Naive B cell (primary cell): ENCODE results near the gene LINGO3. TPM values are rescaled to one million over a fixed set of nuclear protein-coding genes. Genes with fewer than 3 reads are reported as not detected.

Source experiments
- ATAC-seq, 2 donors: fragments of 150-1000 bp; cut with Tn5 transposase; 2 replicates each; pipeline ENCODE4 v1.10.0; 2021; ENCODE audit warnings: low read depth in 2 of 2, mild to moderate bottlenecking in 2 of 2, moderate library complexity in 2 of 2
- DNase-seq: peaks from one replicate; pipeline ENCODE4 v3.0.0; 2022
- H3K27ac Mint-ChIP-seq, 6 donors: one replicate each; pipeline ENCODE4 v1.8.0; 2020 to 2022; ENCODE audit warnings: mild to moderate bottlenecking in 6 of 6, mixed read lengths in 6 of 6, moderate library complexity in 5 of 6, inconsistent platforms in 2 of 6
- H3K27me3 Mint-ChIP-seq, 3 donors: one replicate each; pipeline ENCODE4 v1.8.0; 2021 to 2022; ENCODE audit warnings: mixed read lengths in 3 of 3, mild to moderate bottlenecking in 1 of 3
- H3K36me3 Mint-ChIP-seq, 2 donors: one replicate each; pipeline ENCODE4 v1.8.0; 2020 to 2022; ENCODE audit warnings: mixed read lengths in 2 of 2, inconsistent platforms in 1 of 2, mild to moderate bottlenecking in 1 of 2
- H3K4me1 Mint-ChIP-seq, 3 donors: one replicate each; pipeline ENCODE4 v1.8.0; 2020 to 2022; ENCODE audit warnings: mixed read lengths in 3 of 3, inconsistent platforms in 1 of 3, mild to moderate bottlenecking in 1 of 3, moderate library complexity in 1 of 3
- H3K4me3 Mint-ChIP-seq, 8 donors: one replicate each; pipeline ENCODE4 v1.8.0; 2020 to 2022; ENCODE audit warnings: mild to moderate bottlenecking in 8 of 8, mixed read lengths in 8 of 8, moderate library complexity in 8 of 8, inconsistent platforms in 2 of 8
- H3K9me3 Mint-ChIP-seq, 7 donors: one replicate each; pipeline ENCODE4 v1.8.0; 2020 to 2022; ENCODE audit warnings: mixed read lengths in 7 of 7, mild to moderate bottlenecking in 5 of 7, inconsistent platforms in 2 of 7, moderate library complexity in 1 of 7
- polyA plus RNA-seq, 6 donors: library from polyadenylated mRNA; unstranded; fragments of 300-500 nt; fragmentation: Illumina TruSeq; gene quantifications; one replicate each; pipeline ENCODE4 v1.2.3, GENCODE V29; 2021; ENCODE audit warnings: low read depth in 6 of 6

Gene LINGO3
- polyA plus RNA-seq, 6 donors from 2014 or later, result 6.4 to 45.0 (median 15.4) TPM

DNA sequence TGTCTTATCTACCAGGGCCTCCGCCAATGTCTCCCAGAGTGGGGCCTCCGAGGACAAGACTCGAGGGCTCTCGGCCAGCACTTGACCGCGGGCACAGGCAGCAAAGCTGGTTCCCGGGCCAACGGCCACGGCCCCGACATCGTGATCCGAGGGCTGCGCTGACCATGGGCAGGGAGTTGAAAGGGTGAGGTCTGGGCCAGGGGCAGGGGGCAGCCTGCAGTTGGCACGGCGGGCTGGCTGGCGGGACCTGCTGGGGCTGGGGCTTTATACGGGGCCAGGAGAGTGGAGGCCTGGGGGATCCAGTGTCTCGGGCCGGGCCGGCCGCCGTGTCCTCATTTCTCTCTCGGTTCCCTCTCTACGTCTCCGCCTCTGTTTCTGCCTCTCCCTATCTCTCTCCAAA lies 9.8 kb upstream of the LINGO3 start:
- ATAC-seq (no peak), DNase-seq (no peak)
- Mint-ChIP-seq H3K27me3 (peaks cover 0 to 5% (median 0%) of the 10 kb centered on the region in 3 donors), H3K4me1 (peaks cover 33 to 62% (median 53%) of the 10 kb centered on the region in 3 donors), H3K4me3 (peak overlapping the region in 4 of 8 donors; percentile 69 to 79 (median 76)), H3K9me3 (peaks cover 0 to 15% (median 9%) of the 10 kb centered on the region in 7 donors), H3K27ac (peak overlapping the region in 4 of 6 donors; percentile 26 to 95 (median 91)), H3K36me3 (peaks cover 0 to 5% of the 10 kb centered on the region in 2 donors)

GRCh38 chr19:2317300-2317699 lies 9.3 kb upstream of the LINGO3 start:
- H3K4me1 Mint-ChIP-seq, result peaks cover 34 to 62% (median 53%) of the 10 kb centered on the region in 3 donors
- H3K9me3 Mint-ChIP-seq, result peaks cover 0 to 15% (median 9%) of the 10 kb centered on the region in 7 donors
- peaks cover 0 to 6% (median 0%) of the 10 kb centered on the region in 3 donors for H3K27me3 Mint-ChIP-seq
- ATAC-seq (no peak), DNase-seq (no peak)
- peak overlapping the region in 4 of 8 donors; percentile 6 to 61 (median 48) for H3K4me3 Mint-ChIP-seq
- H3K36me3 Mint-ChIP-seq, result peaks cover 0 to 5% of the 10 kb centered on the region in 2 donors
- H3K27ac Mint-ChIP-seq, result peak overlapping the region in 4 of 6 donors; percentile 83 to 94 (median 89)

DNA sequence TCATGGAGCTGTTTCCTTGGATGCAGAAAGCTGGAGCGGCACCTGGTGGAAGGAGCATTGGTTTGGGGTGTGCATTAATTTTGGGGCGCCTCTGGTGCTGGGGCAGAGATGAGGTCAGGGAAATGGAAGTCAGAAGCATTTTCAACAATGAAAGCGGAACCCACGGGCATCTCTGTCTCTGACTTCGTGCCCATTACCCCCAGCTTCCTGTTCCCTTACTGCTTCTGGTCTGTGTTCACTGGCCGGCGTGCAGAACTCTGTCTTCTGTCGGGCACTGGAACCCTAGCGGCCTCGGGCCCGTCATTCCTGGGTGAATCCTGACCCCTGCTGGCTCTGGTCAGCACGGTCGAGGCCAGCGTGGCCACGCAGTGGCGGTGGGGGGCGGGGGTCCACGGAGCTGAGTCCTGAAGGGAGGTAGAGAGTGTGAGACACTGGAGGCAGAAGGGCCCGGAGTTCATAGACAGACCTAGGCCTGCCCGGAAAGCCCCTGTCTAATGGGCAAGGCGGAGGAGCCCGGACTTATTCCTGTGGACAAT lies 7.9 kb upstream of the LINGO3 start:
- DNase-seq (peak; percentile 60), ATAC-seq (peak; percentile 78 to 82)
- peaks cover 0 to 6% (median 0%) of the 10 kb centered on the region in 3 donors for H3K27me3 Mint-ChIP-seq
- peak overlapping the region; percentile 5 to 81 (median 77) for H3K4me3 Mint-ChIP-seq
- peaks cover 34 to 62% (median 57%) of the 10 kb centered on the region in 3 donors for H3K4me1 Mint-ChIP-seq
- peaks cover 0 to 5% of the 10 kb centered on the region in 2 donors for H3K36me3 Mint-ChIP-seq
- peaks cover 0 to 15% (median 9%) of the 10 kb centered on the region in 7 donors for H3K9me3 Mint-ChIP-seq
- peak overlapping the region in 5 of 6 donors; percentile 82 to 95 (median 93) for H3K27ac Mint-ChIP-seq

DNA sequence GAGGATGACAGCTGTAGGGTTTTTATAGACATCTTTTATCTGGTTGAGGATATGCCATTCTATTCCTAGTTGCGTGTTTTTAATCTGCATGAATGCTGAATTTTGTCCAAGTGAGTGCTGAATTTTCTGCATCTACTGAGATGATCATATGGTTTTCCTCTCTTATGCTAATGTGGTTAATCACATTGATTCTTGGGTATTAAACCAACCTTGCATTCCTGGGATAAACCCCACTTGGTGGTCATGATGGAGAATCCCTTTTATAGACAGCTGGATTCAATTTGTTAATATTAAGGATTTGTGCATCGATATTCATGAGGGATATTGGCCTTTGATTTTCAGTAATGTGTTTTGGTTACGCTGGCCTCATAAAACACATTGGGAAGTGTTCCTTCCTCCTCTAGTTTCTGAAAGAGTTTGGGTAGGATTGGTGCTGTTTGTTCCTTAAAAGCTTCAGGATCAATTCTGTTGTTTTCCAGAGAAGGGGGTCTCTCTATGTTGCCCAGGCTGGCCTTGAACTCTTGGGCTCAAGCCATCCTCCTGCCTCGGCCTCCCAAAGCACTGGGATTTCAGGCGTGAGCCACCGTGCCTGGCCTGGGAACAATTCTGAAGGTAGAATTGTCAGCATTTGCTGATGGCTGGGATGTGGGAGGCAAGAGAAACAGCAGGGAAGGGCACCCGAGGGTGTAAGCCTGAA lies 7.3 kb upstream of the LINGO3 start:
- Mint-ChIP-seq H3K27me3 (peaks cover 0 to 12% (median 3%) of the 10 kb centered on the region in 3 donors), H3K27ac (peak overlapping the region in 5 of 6 donors; percentile 82 to 95 (median 89)), H3K4me1 (peaks cover 34 to 62% (median 56%) of the 10 kb centered on the region in 3 donors), H3K4me3 (peak overlapping the region in 7 of 8 donors; percentile 5 to 79 (median 77)), H3K9me3 (peaks cover 0 to 15% (median 9%) of the 10 kb centered on the region in 7 donors), H3K36me3 (peaks cover 0 to 5% of the 10 kb centered on the region in 2 donors)
- ATAC-seq (no peak), DNase-seq (no peak)

DNA sequence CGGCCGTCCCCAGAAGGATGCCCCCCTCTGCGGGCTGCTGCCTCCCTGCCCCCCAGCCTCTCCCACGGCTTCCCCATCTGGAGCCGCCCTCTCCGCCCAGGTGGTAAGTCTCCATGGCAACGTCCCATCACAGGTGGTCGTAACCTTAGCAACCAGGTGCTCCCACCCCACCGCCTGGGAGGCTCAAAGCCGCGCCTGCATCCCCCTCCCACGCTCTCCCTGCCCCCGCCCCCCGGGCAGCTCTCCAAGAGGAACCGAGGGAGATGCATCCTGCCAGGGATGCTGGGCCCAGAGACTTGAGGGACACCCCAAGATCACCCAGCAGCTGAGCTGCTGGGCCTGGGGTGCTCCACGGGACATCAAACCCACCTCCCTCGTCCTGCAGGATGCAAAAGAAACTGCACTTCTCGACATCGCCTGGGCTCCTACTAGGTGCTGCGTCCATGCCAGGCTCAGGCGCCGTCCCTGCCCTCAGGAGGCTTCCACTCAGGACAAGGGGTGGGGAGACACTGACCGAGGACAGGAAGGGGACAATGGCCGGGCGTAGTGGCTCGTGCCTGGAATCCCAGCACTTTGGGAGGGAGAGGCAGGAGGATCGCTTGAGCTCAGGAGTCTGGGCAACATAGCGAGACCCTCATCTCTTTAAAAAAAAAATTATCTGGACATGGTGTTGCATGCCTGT lies 5.0 kb upstream of the LINGO3 start:
- no peak for ATAC-seq
- no peak for DNase-seq
- peak overlapping the region in 2 of 6 donors; percentile 58 to 73 for H3K27ac Mint-ChIP-seq
- H3K36me3 Mint-ChIP-seq, result peaks cover 0 to 5% of the 10 kb centered on the region in 2 donors
- peak overlapping the region in 2 of 8 donors; percentile 47 to 56 for H3K4me3 Mint-ChIP-seq
- peaks cover 34 to 54% (median 43%) of the 10 kb centered on the region in 3 donors for H3K4me1 Mint-ChIP-seq
- peaks cover 0 to 15% (median 9%) of the 10 kb centered on the region in 7 donors for H3K9me3 Mint-ChIP-seq
- H3K27me3 Mint-ChIP-seq, result peaks cover 8 to 28% (median 17%) of the 10 kb centered on the region in 3 donors

GRCh38 chr19:2311093-2311492 lies 3.1 kb upstream of the LINGO3 start:
- peaks cover 0 to 15% (median 9%) of the 10 kb centered on the region in 7 donors for H3K9me3 Mint-ChIP-seq
- H3K36me3 Mint-ChIP-seq, result peaks cover 0 to 5% of the 10 kb centered on the region in 2 donors
- H3K4me3 Mint-ChIP-seq, result peak overlapping the region in 1 of 8 donors; percentile 59
- peaks cover 8 to 34% (median 17%) of the 10 kb centered on the region in 3 donors for H3K27me3 Mint-ChIP-seq
- DNase-seq (no peak), ATAC-seq (no peak)
- peaks cover 31 to 46% (median 37%) of the 10 kb centered on the region in 3 donors for H3K4me1 Mint-ChIP-seq
- H3K27ac Mint-ChIP-seq, result peak overlapping the region in 1 of 6 donors; percentile 70

GRCh38 chr19:2309734-2310362 lies 1.9 kb upstream of the LINGO3 start:
- ATAC-seq, result no peak
- H3K27ac Mint-ChIP-seq, result peak overlapping the region in 2 of 6 donors; percentile 74 to 76
- peaks cover 0 to 4% (median 2%) of the 10 kb centered on the region in 7 donors for H3K9me3 Mint-ChIP-seq
- peaks cover 0 to 2% of the 10 kb centered on the region in 2 donors for H3K36me3 Mint-ChIP-seq
- peaks cover 20 to 42% (median 32%) of the 10 kb centered on the region in 3 donors for H3K4me1 Mint-ChIP-seq
- no peak for DNase-seq
- H3K4me3 Mint-ChIP-seq, result peak overlapping the region in 4 of 8 donors; percentile 9 to 83 (median 62)
- peaks cover 8 to 38% (median 17%) of the 10 kb centered on the region in 3 donors for H3K27me3 Mint-ChIP-seq

DNA sequence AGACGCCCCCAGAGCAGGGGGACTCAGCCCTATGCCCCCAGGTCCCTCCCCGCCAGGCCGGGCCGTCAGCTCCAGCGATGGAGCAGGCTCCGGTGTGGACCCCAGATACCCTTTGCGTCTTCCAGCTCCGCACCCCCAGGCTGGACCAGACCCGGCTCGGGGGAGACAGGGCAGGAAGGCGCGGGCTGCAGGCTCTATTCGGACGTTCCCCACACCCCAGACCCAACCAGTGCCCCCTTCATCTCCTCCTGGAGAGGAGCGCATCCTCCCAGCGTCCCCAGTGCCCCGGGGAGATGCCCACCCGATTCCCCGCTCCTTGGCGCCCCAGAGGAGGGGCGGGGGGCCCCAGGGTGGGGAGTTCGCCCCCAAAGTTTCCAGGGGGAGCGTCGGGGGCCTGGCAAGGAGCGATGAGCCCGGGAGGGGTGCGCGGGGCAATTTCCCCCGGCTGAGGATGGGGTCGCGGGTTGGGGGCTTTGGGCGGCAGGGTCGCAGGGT lies 389 bp downstream of the LINGO3 start:
- H3K4me3 Mint-ChIP-seq, result peak overlapping the region in 7 of 8 donors; percentile 32 to 83 (median 47)
- no peaks in the 10 kb centered on the region for H3K36me3 Mint-ChIP-seq
- peaks cover 31 to 52% (median 49%) of the 10 kb centered on the region in 3 donors for H3K4me1 Mint-ChIP-seq
- peak overlapping the region in 1 of 6 donors; percentile 76 for H3K27ac Mint-ChIP-seq
- DNase-seq, result no peak
- peaks cover 8 to 33% (median 17%) of the 10 kb centered on the region in 3 donors for H3K27me3 Mint-ChIP-seq
- peaks cover 0 to 2% (median 0%) of the 10 kb centered on the region in 7 donors for H3K9me3 Mint-ChIP-seq
- no peak for ATAC-seq

GRCh38 chr19:2306971-2307370 lies 983 bp downstream of the LINGO3 start:
- no peak for DNase-seq
- H3K27me3 Mint-ChIP-seq, result peaks cover 8 to 33% (median 17%) of the 10 kb centered on the region in 3 donors
- peak overlapping the region; percentile 35 to 83 (median 53) for H3K4me3 Mint-ChIP-seq
- H3K27ac Mint-ChIP-seq, result peak overlapping the region in 4 of 6 donors; percentile 63 to 88 (median 82)
- no peak for ATAC-seq
- peaks cover 0 to 2% (median 0%) of the 10 kb centered on the region in 7 donors for H3K9me3 Mint-ChIP-seq
- no peaks in the 10 kb centered on the region for H3K36me3 Mint-ChIP-seq
- H3K4me1 Mint-ChIP-seq, result peaks cover 31 to 53% (median 50%) of the 10 kb centered on the region in 3 donors

GRCh38 chr19:2306281-2306806 lies 1.6 kb downstream of the LINGO3 start:
- Mint-ChIP-seq H3K27ac (peak overlapping the region in 5 of 6 donors; percentile 39 to 96 (median 83)), H3K4me3 (peak overlapping the region in 7 of 8 donors; percentile 35 to 83 (median 65)), H3K4me1 (peaks cover 33 to 56% (median 54%) of the 10 kb centered on the region in 3 donors), H3K9me3 (peaks cover 0 to 2% (median 0%) of the 10 kb centered on the region in 7 donors), H3K36me3 (no peaks in the 10 kb centered on the region), H3K27me3 (peaks cover 8 to 33% (median 17%) of the 10 kb centered on the region in 3 donors)
- ATAC-seq, result no peak
- DNase-seq, result no peak

DNA sequence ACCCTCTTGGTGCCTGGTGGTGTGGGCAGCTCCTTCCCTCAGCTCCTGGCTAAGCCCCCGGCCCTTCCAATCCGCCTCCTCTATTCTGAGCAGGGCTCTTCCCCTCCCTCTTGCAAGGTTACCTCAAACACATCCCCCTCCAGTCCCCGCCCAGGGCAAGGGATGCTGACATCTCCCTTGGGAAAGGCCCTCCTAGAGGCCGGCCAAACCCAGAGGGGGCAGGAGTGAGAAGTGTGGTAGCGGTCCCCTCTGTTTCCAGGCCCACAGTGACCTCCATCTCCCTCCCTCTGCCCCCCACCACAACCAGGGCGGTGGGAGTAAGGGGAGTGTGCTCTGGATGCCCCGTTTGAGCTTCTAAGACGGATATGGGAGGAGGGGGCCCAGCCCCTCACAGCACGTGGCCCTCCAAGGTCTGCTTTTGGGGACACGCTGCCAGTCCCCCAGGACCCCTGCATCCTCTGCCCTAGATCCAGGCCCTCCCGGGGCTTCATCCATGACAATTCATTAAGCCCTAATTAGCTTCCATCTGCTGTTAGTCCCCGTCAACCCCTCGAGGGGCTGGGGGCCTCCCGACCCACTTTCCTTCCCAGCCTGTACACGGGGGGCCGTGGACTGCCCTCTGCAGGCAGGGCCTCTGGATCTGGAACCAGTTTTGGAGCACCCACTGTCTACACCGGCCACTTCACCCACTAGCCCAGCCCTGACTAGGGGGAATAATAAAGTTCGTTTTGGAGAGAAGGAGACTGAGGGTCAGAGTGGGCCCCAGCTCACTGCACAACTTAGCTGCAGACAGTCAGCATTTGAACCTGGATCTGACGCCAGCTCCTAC lies 2.3 kb downstream of the LINGO3 start:
- H3K4me1 Mint-ChIP-seq, result peaks cover 39 to 63% (median 61%) of the 10 kb centered on the region in 3 donors
- peak overlapping the region in 3 of 6 donors; percentile 39 to 96 (median 73) for H3K27ac Mint-ChIP-seq
- peaks cover 8 to 31% (median 17%) of the 10 kb centered on the region in 3 donors for H3K27me3 Mint-ChIP-seq
- peak overlapping the region in 6 of 8 donors; percentile 20 to 83 (median 66) for H3K4me3 Mint-ChIP-seq
- ATAC-seq (no peak), DNase-seq (no peak)
- no peaks in the 10 kb centered on the region for H3K36me3 Mint-ChIP-seq
- H3K9me3 Mint-ChIP-seq, result peaks cover 0 to 2% (median 0%) of the 10 kb centered on the region in 7 donors
